GM18909 (cell line): Measurements from ENCODE around the gene TLCD2.
"Not testable (repeated sequence)": the region's sequence is repeated elsewhere in the genome, so short reads cannot be mapped to it uniquely, and the experiment has no call there.

Experiments
- ATAC-seq: cut with Tn5 transposase; IDR thresholded peaks from one replicate; pipeline ENCODE4 v1.9.1; 2021; ENCODE audit warnings: mild to moderate bottlenecking; ENCODE audit not compliant: unreplicated experiment, poor library complexity

TLCD2 gene, protein sequence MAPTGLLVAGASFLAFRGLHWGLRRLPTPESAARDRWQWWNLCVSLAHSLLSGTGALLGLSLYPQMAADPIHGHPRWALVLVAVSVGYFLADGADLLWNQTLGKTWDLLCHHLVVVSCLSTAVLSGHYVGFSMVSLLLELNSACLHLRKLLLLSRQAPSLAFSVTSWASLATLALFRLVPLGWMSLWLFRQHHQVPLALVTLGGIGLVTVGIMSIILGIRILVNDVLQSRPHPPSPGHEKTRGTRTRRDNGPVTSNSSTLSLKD

DNA sequence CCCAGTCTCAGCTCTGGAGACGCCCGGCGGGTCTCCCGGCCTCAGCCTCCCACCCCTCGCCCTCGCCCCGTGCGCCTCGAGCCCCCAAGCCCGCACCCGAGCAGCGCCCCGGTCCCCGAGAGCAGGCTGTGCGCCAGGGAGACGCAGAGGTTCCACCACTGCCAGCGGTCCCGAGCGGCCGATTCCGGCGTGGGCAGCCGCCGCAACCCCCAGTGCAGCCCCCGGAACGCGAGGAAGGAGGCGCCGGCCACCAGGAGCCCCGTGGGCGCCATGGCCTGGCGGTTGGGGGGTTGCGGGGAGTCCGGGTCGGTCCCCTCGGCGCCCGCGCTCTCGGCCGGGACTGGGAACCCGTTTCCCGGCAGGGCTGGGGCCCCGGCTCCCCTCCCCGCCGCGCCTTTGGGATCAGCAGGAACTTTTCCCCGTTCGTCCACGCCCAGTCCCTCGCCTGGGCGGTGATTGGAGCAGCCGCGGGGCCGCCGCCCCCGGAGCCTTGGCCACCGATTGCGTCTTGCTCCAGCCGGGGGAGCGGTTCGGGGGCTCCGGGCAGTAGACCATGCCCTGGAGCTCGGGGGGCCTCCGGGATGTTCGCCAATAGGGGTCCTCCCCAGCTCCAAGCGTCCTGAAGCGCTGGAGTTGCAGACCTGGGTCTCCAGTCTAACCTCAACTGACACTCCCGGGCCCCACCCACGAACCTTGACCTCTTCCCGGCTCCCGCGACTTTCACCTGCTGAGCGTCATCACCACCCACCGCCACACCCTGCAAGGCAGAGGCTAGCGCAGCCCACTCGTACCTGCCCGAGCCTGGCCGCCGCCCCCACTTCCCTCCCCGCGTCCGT, at the start of gene TLCD2:
Gene TLCD2 (minus strand): TSS at position 407 of the 836 bp plus-strand sequence. CDS start 135 bp downstream, at position 272.
- ATAC-seq: no peak

DNA sequence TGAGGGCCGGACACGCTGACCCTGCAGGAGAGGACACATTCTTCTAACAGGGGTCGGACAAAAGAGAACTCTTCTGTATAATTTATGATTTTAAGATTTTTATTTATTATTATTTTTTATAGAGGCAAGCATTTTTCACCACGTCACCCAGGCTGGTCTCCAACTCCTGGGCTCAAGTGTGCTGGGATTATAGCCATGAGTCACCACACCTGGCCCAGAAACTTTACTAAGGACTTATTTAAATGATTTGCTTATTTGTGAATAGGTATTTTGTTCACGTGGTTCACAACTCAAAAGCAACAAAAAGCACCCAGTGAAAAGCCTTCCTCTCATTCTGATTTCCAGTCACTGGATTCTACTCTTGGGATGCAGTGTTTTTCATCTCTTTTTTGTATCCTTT, 49.4 kb upstream of the TLCD2 start:
- ATAC-seq: no peak

- ATAC-seq: no peak
Observed at GRCh38 chr17:1758807-1759206, 48.6 kb upstream of the TLCD2 start.

- no peak for ATAC-seq
Observed at GRCh38 chr17:1755827-1756262, 45.7 kb upstream of the TLCD2 start.

- ATAC-seq: no peak
Observed at GRCh38 chr17:1755252-1755826, 45.2 kb upstream of the TLCD2 start.

DNA sequence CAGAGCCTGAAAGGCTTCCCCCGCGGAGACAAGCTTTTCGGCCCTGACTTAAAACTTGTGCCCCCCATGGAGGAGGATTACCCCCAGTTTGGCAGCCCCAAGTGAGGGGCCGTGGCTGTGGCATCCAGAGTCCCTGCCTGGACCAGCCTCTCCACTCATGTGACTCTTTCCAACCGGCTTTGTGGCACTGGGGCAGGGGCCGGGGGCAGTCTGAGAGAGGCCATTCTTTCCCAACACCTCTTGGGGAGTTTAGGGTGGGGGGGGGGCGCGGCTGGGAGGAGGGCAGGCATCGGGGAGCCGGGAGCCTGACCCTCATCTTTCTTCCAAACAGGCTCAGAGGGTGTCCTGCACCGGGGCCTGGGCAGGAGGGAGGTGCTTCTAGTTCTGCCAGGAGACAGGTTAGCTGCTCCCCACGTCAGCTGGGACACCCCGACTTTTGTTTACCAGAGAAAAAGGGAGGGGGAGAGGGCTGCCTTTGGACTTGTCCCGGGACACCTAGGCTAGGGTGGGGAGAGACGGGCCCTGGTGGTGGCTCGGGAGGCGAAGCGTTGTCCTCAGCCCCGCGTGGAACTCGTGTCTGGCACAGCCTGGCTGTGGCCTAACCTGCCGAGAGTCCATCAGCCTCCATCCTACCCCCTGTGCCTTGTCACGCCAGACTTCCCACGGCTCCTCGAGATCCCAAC, 44.4 kb upstream of the TLCD2 start:
- no peak for ATAC-seq

DNA sequence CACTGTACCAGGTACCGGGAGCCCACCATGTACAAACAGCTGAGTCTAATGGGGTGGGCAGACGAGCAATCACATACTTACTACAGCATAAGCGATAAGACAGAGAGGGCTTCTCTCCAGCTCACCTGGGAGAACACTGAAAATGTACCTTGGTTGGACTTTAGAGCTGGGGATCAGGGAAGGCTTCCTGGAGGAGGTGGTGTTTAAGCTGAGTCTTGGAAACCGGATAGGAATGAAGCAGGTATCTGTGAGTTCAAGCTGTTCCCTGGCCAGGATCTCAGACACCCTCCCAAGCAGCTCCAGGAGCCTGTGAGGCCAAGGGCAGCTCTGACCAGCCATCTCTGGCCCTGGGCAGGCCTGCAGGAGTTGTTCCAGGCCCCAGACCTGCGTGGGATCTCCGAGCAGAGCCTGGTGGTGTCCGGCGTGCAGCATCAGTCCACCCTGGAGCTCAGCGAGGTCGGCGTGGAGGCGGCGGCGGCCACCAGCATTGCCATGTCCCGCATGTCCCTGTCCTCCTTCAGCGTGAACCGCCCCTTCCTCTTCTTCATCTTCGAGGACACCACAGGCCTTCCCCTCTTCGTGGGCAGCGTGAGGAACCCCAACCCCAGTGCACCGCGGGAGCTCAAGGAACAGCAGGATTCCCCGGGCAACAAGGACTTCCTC, 43.7 kb upstream of the TLCD2 start:
- no peak for ATAC-seq

GRCh38 chr17:1752425-1753262, 42.5 kb upstream of the TLCD2 start:
- ATAC-seq: no peak

DNA sequence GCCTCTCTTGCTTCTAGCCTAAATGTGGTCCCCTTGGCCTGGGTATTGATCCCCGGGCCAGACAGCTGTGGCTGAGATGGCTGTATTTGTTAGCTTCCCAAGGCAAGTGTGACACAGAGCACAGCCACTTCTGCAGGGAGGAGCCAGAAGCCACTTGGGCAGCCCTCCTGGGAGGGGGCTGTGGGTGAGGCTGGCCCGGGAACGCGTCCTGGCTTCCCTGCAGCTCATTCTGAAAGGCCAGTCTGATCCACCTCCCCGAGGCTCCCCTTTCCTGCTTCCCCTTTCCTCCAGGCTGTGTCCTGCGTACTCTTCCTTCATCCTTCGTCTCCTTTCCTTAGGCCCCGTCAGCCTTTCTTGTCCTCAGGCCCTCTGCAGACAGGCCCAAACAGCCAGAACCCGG, 40.5 kb upstream of the TLCD2 start:
- ATAC-seq: no peak

DNA sequence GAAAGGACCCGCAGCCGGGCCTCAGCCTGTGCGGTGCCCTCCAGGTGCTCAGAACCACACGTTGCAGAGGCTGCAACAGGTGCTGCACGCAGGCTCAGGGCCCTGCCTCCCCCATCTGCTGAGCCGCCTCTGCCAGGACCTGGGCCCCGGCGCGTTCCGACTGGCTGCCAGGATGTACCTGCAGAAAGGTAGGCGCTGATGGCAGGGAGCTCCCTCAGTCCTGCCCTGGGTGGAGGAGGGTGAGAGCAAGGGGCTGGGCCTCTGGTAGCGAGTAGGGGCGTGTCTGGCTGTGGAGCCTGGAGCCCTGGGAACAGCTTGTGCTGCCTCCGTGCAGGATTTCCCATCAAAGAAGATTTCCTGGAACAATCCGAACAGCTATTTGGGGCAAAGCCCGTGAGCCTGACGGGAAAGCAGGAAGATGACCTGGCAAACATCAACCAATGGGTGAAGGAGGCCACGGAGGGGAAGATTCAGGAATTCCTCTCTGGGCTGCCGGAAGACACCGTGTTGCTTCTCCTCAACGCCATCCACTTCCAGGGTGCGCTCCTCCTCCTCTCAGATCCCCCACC, 36.9 kb upstream of the TLCD2 start:
- no peak for ATAC-seq

DNA sequence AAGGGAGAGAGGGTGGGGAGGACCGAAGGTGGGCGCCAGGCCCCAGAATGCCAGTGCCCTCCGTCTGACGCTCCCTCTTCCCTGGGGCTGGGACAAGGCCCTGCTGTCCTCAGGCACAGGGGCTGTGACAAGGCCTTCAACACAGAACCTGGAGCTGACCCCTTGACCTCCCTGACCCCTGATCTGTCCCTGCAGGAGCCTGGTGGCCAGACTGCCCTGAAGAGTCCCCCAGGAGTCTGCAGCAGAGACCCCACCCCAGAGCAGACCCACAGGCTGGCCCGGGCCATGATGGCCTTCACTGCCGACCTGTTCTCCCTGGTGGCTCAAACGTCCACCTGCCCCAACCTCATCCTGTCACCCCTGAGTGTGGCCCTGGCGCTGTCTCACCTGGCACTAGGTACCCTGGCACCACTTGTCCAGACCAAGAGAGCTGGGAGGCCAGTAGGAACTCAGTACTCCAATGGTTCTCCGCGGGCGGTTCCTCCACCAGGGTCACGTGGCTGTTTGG, 35.4 kb upstream of the TLCD2 start:
- no peak for ATAC-seq

GRCh38 chr17:1744551-1745512, 34.7 kb upstream of the TLCD2 start:
- no peak for ATAC-seq

- ATAC-seq: no peak
Observed at GRCh38 chr17:1743088-1743439, 32.9 kb upstream of the TLCD2 start.

- ATAC-seq: no peak
Observed at GRCh38 chr17:1742371-1743087, 32.4 kb upstream of the TLCD2 start, which contains the start of gene SERPINF2. Gene SERPINF2 (plus strand): TSS chr17:1742871. CDS start chr17:1744996, 2,125 bp downstream.

DNA sequence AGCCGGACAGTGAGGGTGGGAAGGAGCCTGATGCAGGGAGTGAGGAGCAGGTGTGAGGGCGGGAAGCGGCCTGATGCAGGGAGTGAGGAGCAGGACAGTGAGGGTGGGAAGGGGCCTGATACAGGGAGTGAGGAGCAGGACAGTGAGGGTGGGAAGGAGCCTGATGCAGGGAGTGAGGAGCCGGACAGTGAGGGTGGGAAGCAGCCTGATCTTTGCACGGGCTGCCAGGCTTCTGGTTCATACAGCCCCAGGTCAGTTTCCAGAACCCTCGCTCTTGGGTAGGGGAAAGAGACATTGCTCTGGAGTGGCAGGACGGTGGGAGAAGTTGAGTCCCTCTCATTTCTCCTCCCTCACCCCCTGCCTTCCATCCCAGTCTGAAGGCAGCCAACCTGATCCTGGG, 31.7 kb upstream of the TLCD2 start:
- ATAC-seq: not testable (repeated sequence)

DNA sequence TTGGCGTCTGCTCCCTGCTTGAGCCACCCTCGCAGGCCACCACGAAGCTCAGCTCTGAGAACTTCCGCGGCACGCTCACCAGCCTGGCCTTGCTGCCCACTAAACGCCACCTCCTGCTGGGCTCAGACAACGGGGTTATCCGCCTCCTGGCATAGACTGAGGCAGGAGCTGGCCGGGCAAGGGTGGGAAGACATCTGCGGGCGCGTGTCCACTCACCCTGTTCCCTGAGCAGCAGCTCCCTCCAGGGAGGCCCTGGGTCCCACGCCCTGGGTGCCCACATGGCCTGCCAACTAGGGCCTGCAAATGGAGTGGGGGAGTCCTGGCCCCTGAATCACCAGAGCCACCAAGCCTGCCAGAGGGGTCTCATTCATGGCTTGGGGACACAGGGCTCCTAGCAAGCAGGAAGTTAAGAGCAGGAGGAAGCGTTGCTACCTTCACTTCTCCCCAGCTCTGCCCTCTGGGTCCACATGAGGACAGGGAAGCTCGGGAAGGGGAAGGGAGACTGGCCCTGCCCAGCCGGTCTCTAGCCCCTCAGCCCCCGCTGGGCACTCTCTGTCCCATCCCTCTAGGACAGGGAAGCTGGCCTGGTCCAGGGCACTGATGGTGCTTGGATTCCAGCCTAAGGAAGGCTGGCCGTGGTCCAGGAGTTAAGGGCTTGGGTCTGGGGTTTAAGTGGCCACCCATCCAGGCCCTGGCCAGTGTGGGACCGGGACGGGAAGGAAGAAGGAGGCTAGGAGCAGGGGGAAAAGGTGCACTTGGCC, 27.5 kb upstream of the TLCD2 start:
- ATAC-seq: no peak
